ENCODE data around the gene DIDO1.

DIDO1 gene

GRCh38 chr20:62900692-62901584, 25.4 kb downstream of the DIDO1 start:
- no peak for DNase-seq (ENCODE audit: low read depth)
- TF ChIP-seq CTCF (IDR thresholded peaks at IDR 0.05; ENCODE audit: low read depth, low read length, missing control alignments), result peak; percentile 34

GRCh38 chr20:62900052-62900691, 26.1 kb downstream of the DIDO1 start:
- peak; percentile 98 for TF ChIP-seq CTCF (IDR thresholded peaks at IDR 0.05; ENCODE audit: low read depth, low read length, missing control alignments)
- peak; percentile 36 for DNase-seq (ENCODE audit: low read depth)
- H3K4me3 ChIP-seq (ENCODE audit: low read depth, low read length), result no peak overlapping the region

More at GRCh38 chr20:62900692-62901584, 25.4 kb downstream of the DIDO1 start:
- H3K4me3 ChIP-seq (ENCODE audit: low read depth, low read length), result no peak overlapping the region

- no peak for DNase-seq (ENCODE audit: low read depth)
- no peak overlapping the region for H3K4me3 ChIP-seq (ENCODE audit: low read depth, low read length)
- peak; percentile 3 for TF ChIP-seq CTCF (IDR thresholded peaks at IDR 0.05; ENCODE audit: low read depth, low read length, missing control alignments)
Measured at GRCh38 chr20:62899633-62900051, 26.7 kb downstream of the DIDO1 start.

- TF ChIP-seq CTCF (IDR thresholded peaks at IDR 0.05; ENCODE audit: low read depth, low read length, missing control alignments), result no peak
- no peak for DNase-seq (ENCODE audit: low read depth)
- no peak overlapping the region for H3K4me3 ChIP-seq (ENCODE audit: low read depth, low read length)
Measured at GRCh38 chr20:62898970-62899632, 27.2 kb downstream of the DIDO1 start.

- no peak for DNase-seq (ENCODE audit: low read depth)
- no peak overlapping the region for H3K4me3 ChIP-seq (ENCODE audit: low read depth, low read length)
- TF ChIP-seq CTCF (IDR thresholded peaks at IDR 0.05; ENCODE audit: low read depth, low read length, missing control alignments), result no peak
Measured at GRCh38 chr20:62898093-62898964, 28.0 kb downstream of the DIDO1 start.

GRCh38 chr20:62897666-62898065, 28.6 kb downstream of the DIDO1 start:
- H3K4me3 ChIP-seq (ENCODE audit: low read depth, low read length), result no peak overlapping the region
- no peak for DNase-seq (ENCODE audit: low read depth)
- no peak for TF ChIP-seq CTCF (IDR thresholded peaks at IDR 0.05; ENCODE audit: low read depth, low read length, missing control alignments)
